Measurements from ENCODE around the gene PLP1. TPM values are rescaled to one million over a fixed set of nuclear protein-coding genes. Genes with fewer than 3 reads are reported as not detected.
"Not testable (repeated sequence)": the region's sequence is repeated elsewhere in the genome, so short reads cannot be mapped to it uniquely, and the experiment has no call there.

The PLP1 gene
- total RNA-seq, 1 donor from 2014 or later: not detected

DNA sequence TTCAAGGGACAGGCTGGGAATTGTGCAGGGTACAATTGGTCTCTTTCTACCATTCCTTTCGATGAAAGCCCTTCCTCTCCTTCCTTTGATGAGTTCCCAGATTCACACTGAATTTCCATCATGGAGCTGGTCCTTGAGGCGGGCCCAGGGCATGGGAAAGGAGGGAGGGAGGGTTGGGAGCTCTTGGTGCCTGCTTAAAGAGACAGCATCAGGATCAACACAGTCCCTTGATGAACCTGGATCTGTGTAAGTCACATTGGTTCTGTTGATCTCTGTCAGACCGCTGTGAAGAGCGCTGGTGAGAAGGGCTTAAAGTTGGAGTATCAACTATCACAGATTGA is 4.4 kb downstream of the PLP1 start:
- no peak for DNase-seq (ENCODE audit: low read depth)

DNA sequence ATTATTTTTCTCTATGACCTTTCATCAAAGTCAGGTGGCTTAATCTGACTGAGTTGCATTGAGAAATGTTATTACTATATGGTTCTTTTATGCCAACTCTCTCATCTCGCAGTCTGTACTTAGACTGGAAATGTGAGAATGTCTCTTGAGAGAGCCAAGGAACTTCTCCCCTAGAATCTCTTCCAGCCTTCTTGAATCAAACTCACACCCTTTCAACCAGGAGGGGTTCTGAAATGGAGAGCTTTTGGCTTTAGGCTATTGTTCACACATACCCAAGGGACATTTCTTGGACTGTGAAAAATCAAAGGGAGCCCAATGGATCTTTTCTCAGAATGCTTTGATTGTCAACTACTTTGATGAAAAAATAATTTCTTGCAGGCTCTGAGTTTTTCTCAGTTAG is 5.1 kb downstream of the PLP1 start:
- no peak for DNase-seq (ENCODE audit: low read depth)

DNA sequence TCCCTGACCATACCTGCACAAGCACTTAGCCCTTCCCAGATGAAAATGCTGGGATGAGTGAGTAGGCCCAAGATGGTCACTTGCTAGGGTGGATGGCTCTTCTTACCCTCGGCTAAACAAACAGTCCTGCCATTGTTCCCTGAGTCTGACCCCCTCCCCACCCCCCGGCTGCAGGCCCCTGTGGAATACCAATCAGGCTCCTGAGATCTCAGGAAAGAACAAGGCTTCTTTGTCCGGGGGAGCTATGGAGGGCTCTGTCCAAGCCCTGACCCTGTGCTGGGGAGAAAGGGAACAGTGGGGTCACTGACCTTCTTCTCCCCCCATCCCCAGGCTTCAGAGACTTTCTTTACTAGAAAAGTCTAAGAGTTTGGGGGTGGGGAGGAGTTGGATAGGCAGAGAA is 6.0 kb downstream of the PLP1 start:
- DNase-seq (ENCODE audit: low read depth): no peak

DNA sequence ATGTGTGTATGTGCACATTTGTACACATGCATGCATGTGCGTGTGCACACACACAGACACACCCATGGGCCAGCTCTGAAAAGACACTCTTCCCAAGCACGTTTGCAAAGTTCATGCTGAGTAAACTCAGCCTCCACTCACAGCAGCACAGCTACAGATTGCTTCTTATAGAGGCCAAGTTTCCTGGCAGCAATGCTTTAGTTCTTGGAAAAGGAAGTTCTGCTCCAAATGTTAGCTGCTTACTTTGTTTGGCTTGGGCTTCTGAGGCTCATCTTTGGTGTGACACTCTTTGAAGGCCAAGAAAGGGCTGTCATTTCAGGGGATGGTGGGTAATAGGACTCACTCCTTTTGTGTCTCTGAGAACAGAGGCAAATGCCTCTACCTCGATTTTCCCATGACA is 6.6 kb downstream of the PLP1 start:
- DNase-seq (ENCODE audit: low read depth): no peak

DNA sequence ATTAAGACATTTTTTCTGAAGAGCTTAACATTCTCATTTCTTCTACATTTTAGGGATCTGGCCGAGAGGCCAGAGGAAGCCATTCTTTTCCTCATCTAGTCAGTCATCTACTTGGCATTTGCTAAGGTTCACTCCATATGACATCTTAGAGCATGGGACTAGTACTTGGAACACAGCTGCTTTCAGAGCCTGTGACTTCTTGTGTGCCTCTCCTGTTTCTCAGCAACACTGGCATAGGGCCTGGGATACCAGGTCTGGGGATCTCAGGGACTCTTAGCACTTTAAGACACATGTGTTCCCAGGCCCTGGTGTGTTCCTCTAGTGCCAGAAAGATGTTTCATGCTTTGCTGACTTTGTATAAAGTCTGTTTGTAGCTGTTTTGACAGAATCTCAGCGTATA is 7.3 kb downstream of the PLP1 start:
- no peak for DNase-seq (ENCODE audit: low read depth)

DNA sequence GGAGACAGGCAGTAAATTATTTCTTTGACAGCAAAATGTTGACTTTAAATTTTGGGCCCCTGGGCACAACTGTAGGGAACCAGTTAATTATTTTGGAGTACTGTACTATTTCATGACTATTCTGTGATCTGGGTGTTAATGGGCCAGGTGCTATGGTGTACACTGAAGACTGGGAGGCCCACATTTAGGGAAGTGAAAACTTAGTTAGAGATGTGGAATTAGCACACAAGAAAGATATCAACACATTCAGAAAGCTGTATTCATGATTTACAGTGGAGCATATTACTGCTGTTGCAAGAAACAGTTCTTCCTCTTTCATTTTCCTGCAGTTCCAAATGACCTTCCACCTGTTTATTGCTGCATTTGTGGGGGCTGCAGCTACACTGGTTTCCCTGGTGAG is 12.4 kb downstream of the PLP1 start:
- no peak for DNase-seq (ENCODE audit: low read depth)

DNA sequence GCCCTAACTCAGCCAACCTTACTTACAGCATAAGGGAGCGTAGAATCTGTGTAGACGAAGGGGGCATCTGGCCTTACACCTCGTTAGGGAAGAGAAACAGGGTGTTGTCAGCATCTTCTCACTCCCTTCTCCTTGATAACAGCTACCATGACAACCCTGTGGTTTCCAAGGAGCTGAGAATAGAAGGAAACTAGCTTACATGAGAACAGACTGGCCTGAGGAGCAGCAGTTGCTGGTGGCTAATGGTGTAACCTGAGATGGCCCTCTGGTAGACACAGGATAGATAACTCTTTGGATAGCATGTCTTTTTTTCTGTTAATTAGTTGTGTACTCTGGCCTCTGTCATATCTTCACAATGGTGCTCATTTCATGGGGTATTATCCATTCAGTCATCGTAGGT is 14.6 kb downstream of the PLP1 start:
- DNase-seq (ENCODE audit: low read depth): no peak

DNA sequence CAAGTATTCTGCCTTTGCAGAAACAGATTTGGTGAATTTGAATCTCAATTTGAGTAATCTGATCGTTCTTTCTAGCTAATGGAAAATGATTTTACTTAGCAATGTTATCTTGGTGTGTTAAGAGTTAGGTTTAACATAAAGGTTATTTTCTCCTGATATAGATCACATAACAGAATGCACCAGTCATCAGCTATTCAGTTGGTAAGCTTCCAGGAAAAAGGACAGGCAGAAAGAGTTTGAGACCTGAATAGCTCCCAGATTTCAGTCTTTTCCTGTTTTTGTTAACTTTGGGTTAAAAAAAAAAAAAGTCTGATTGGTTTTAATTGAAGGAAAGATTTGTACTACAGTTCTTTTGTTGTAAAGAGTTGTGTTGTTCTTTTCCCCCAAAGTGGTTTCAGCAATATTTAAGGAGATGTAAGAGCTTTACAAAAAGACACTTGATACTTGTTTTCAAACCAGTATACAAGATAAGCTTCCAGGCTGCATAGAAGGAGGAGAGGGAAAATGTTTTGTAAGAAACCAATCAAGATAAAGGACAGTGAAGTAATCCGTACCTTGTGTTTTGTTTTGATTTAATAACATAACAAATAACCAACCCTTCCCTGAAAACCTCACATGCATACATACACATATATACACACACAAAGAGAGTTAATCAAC is 15.3 kb downstream of the PLP1 start:
- no peak for DNase-seq (ENCODE audit: low read depth)

DNA sequence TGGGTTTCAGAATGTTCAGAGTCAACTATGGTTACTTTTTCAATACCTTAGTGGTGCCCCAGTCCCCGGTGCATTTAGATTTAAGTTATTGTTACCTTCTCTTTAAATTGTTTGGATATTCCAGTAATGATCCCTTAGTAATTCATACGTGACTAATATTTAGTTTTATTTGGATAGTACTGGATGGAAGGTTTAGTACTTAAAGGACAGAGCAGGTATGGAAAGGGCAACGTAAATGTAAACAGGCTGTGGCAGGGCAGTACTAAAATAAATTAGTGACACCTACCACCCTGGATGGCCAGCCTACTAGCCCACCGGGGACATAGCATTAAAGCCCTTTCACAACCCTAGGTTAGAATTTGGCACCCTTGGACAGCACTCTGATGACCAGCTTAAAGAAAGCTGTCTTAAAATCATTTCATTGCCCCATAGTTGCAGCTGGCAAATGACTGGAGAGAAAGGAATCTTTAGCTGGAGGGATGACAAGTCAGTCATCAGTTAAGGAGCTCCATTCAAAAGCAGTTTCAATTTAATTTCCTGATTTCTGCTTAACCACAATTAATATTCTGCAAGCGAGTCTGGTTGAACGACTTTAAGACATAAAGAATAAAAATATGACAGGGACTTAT is 16.4 kb downstream of the PLP1 start:
- peak; percentile 1 for DNase-seq (ENCODE audit: low read depth)

DNA sequence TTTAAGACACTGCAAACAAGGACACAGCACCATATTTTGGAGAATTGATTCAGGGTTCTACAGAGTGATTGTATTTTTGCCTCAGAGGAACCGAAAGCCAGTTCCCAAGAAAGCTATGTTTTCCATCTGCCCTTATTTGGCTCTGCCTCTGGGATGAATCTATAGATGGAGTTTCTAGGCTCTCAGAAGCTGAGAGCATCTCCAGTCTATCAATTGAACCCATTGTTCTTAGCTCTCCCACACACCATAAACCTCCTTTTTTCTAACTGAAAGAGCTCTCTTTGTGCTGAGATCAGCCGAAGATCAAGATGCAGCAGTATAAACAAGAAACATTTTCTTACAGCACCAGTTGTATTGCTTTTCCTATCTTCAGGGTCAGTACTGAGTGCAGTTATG is 16.9 kb downstream of the PLP1 start:
- no peak for DNase-seq (ENCODE audit: low read depth)

DNA sequence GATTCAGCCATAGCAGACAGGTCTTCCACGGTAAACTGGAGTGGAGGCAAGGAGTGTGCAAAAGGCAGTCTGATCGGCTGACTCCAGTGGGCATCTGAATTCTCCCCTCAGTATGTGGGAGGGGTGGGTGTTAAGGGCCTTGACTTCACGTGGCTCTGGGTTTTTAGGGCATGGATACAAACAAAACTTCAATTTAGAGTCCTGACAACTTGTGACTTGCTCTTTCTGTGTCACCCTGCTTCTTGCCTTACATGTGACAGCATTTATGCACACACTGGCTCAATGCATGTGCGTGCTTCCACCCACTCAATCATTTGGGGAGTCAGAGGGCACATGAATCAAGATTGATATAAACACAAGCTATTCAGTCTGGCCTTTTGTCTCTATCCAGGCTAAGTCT is 17.5 kb downstream of the PLP1 start:
- DNase-seq (ENCODE audit: low read depth): no peak

DNA sequence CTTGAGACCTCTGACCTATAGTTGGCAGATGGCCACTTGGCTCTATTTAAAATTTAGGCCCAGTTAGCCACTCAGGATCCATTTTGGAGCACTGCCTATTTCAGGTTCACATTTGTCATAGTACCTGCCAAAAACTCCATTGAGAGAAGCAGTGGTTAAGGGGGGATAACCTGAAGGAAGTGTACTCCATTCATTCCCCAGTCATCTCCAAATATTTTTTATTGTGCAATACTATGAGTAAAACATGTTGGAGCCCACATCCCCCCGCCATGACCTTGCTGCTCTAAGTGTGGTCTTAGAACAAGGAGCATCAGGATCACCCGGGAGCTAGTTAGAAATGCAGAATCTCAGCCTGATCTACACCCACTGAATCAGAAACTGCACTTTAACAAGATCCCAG is 21.1 kb downstream of the PLP1 start:
- no peak for DNase-seq (ENCODE audit: low read depth)

DNA sequence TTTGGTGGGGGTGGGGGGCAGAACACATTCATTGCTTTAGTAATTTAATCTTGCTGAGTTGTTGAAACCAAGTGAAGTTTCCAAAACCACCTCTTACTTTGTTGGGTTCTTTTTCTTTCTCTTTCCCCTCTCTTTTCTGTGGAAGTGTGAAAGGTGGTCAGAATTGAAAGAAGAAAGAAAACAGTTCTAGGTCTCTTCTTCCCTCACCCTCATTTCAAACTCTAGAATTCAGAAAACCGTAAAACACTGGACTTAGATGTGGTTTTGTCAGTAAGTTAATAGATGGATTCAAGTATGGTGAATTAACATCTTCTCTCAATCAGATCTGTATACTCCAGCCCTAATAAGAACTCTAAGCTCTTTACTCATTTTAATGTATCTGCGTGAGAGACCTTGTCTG is 23.7 kb downstream of the PLP1 start:
- no peak for DNase-seq (ENCODE audit: low read depth)

DNA sequence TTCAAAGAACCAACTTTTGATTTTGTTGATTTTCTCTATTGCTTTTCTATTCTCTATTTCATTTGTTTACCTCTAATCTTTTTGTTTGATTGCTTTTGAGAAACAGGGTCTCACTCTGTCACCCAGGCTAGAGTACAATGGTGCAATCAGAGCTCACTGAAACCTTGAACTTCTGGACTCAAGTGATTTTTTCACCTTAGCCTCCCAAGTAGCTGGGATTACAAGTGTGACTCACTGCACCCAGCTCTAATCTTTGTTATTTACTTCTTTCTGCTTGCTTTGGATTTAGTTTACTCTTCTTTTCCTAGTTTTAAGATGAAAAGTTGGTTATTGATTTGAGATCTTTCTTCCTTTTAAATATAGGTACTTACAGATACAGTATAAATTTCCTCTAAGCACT is 29.2 kb downstream of the PLP1 start:
- DNase-seq (ENCODE audit: low read depth): no peak

DNA sequence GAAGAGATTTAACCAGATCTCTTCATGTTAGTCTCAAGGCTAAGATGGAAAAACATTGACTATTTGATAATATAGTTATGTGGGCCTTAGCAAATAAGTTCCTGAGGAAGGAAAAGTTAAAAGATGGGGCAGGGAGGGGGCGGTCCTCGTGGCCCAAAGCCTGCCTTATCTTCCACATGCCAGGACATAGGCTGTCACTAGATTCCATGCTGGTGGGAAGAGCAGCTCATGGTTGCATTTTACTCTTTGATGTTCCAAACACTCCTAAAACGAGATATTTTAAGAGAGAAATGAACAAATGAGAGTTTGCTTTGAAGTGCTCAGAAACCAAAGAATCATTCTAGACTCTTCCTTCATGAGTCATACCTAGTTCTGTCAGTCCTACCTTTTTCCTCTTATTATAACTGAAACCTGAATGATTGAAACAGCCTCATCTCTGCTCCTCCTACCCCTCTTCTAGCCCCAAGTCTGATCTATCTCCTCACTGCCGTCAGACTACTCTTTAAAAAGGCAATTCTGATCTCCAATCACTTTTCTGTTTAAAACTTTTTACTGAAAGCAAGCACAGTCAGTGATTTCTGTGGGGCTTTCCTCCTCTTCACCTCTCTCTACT is 30.3 kb downstream of the PLP1 start:
- no peak for DNase-seq (ENCODE audit: low read depth)

DNA sequence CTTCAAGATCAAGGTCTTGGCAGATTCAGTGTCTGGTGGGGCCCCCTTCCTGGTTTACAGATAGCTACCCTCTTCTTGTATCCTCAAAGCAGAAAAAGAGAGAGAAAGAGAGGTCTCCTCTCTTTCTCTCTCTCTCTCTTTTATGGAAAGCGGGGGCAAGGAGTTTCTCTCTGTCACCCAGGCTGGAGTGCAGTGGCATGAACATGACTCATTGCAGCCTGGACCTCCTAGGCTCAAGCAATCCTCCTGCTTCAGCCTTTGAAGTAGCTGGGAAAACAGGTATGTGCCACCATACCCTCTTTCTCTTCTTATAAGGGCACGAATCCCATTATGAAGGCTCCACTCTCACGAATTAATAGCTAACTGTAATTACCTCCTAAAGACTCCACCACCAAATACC is 35.2 kb downstream of the PLP1 start:
- peak; percentile 2 for DNase-seq (ENCODE audit: low read depth)

DNA sequence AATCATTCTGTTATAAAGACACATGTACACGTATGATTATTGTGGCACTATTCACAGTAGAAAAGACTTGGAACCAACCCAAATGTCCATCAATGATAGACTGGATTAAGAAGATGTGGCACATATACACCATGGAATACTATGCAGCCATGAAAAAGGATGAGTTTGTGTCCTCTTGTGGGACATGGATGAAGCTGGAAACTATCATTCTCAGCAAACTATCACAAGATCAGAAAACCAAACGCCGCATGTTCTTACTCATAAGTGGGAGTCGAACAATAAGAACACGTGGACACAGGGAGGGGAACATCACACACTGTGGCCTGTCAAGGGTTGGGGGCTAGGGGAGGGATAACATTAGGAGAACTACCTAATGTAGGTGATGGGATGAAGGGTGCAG is 40.5 kb downstream of the PLP1 start:
- not testable (repeated sequence) for DNase-seq (ENCODE audit: low read depth)

DNA sequence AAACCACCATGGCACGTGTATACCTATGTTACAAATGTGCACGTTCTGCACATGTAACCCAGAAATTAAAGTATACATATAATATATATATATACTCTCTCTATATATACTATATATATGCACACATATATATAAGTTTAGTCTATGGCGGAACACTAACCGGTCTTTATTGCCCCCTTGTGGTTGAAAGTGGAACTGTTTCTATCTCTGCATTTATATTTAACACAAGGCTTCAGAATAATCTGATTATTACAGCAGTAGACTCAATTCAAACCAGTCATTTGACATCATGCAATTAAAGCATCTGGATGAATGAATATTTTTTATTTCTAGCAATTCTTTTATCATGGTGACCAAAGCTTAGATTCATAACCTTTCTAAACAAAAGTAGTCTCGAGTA is 40.9 kb downstream of the PLP1 start:
- peak; percentile 10 for DNase-seq (ENCODE audit: low read depth)

DNA sequence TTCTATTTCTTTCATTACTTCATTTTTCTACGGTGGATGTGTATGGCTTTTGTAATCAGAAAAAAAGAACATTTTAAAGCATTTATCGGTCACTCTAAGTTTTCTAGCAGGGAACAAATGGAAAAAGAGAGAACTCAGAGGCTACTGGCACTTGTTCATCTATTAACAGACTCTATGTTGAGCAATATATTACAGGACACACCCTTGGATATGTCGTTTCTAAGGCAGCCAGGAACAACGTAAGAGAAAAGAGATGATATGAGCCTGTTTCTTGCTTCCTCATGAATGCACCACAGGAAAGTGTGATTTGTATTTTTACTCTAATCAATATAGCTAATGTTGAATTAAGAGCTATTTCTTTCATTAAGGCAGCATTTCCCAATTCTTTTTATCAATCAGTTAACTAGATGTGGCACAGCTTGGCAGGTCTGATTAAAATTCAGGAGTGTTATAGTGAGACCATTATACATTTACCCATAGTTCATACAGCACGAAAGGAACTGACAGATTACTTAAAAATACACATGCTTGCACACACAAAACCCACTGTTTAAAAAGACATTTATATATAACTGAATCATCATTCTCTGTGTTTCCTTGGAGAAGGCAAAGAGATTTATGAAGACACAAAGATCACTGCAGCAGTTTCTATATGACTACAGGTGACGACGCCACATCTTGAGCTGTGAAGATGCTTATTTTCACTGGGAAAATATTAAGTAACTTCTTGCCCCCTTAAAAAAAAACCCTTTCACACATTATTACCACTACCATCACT is 42.4 kb downstream of the PLP1 start:
- DNase-seq (ENCODE audit: low read depth): peak; percentile 25

DNA sequence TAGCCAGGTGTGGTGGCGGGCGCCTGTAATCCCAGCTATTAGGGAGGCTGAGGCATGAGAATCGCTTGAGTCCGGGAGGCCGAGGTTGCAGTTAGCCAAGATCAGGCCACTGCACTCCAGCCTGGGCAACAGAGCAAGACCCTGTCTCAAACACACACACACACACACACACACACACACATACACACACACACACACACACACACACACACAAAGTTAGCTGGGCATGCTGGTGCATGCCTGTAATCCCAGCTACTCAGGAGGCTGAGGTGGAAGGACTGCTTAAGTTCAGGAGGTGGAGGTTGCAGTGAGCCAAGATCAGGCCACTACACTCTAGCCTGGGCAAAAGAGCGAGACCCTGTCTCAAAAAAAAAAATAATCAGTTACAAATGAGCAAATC is 44.2 kb downstream of the PLP1 start:
- DNase-seq (ENCODE audit: low read depth): not testable (repeated sequence)

DNA sequence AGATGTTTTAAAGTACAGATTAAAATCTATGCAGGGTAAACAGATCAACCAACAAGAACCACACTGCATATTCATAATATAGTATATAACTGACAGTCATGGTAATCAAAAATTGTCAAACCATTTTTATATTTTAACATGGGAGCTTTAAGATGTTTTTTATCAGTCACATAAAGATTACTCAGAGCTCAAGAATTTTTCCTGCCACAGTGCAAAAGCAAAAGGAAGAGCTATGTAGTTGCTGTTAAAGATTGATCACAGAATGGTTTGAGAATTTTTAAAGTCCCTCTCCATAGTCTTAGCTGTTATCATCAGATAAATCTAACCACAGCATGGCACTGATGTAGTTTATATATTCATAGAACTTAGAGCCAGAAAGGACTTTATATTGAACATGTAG is 47.0 kb downstream of the PLP1 start:
- no peak for DNase-seq (ENCODE audit: low read depth)

DNA sequence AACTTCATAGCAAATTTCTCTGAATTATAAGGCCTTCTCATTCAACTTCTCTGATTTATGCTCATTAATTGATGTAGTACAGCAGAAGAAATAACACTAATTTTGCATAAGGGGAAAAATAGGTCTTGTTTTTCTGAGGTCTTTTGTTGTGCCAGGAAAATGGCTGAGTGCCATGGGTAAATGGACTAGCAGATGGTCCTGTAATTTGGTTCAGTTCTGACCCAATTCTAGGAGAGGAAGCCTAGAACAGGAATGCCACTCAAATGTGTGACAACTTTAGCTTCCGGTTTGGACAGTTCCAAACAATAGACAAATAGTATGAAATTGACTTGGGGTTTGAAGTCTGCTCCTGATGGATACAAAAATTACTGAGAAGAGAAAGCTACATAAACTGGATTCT is 49.2 kb downstream of the PLP1 start:
- DNase-seq (ENCODE audit: low read depth): no peak

DNA sequence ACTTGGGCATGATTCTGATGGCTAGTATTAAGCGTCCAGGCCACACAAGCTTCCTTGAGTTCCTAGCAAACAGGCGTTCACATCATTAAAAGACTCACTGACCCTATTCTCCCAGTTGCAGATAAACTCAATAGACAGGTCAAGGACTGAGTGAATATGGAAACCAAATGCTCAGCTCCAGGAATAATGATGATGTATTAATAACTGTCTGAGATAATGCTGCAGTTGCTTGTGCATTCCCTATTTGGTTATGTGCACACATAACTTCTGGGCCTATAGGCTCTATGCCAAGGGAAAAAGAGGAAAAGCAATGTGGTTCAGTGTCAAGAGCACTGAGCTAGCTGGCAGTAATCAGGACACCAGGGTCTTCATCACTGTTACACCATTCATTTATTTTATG is 51.9 kb downstream of the PLP1 start:
- DNase-seq (ENCODE audit: low read depth): no peak
